ENCODE results near the gene SP5. TPM values are rescaled to one million over a fixed set of nuclear protein-coding genes. Genes with fewer than 3 reads are reported as not detected.

Gene SP5
- total and polyA plus RNA-seq, 2 of the 4 experiments (the other 2 are of a cell fraction), result not detected

GRCh38 chr2:170723446-170723958 lies 8.4 kb downstream of the SP5 start:
- WGBS, 2 experiments (ENCODE audit: extremely low coverage in 2 of 2, insufficient read length in 1 of 2), result no CpG with 5 or more reads among the region's 2 CpGs
- H2BK15ac ChIP-seq (ENCODE audit: low read depth, low read length), result no peak overlapping the region

More at GRCh38 chr2:170723446-170723958, 8.4 kb downstream of the SP5 start:
- CTCF ChIA-PET, result no interaction called here
- H3K56ac ChIP-seq (ENCODE audit: extremely low read depth, insufficient read depth, low read length), result no peak overlapping the region
- H3K18ac ChIP-seq (ENCODE audit: low read depth, low read length), result no peak overlapping the region
- no peaks in the 10 kb centered on the region for H3K4me1 ChIP-seq (ENCODE audit: control insufficient read depth, insufficient read depth, low read length)
- H4K91ac ChIP-seq (ENCODE audit: insufficient read depth, low read depth, low read length), result no peak overlapping the region
- intact Hi-C loops (cut with micrococcal nuclease), result no loop called here
- H3K4ac ChIP-seq (ENCODE audit: low read depth, low read length), result no peak overlapping the region
- H3K4me2 ChIP-seq (ENCODE audit: low read depth, low read length), result no peak overlapping the region
- POLR2A ChIA-PET (ENCODE audit: unreplicated experiment), result no interaction called here
- H2BK120ac ChIP-seq (ENCODE audit: low read depth, low read length), result no peak overlapping the region
- no peaks in the 10 kb centered on the region for H4K20me1 ChIP-seq (ENCODE audit: insufficient read depth, low read length)
- no peak overlapping the region for H2BK20ac ChIP-seq (ENCODE audit: low read depth, low read length)
- no peak overlapping the region for H4K5ac ChIP-seq (ENCODE audit: low read depth, low read length)
- H3K27ac ChIP-seq (ENCODE audit: insufficient read depth, low read length), result no peak overlapping the region
- no peak overlapping the region for H2AK9ac ChIP-seq (replicated peaks; ENCODE audit: low read depth, low read length, poor library complexity)
- no peaks in the 10 kb centered on the region for H3K79me1 ChIP-seq (ENCODE audit: low read depth in 1 of 2, low read length in 2 of 2)
- no peaks in the 10 kb centered on the region for H3K36me3 ChIP-seq (ENCODE audit: control insufficient read depth, insufficient read depth, low read length)
- no peak for TF ChIP-seq MAZ (IDR thresholded peaks at IDR 0.05; ENCODE audit: borderline replicate concordance, low read depth, low read length)
- TF ChIP-seq ELK1 (IDR thresholded peaks at IDR 0.05; ENCODE audit: borderline replicate concordance, low read depth, low read length), result no peak
- no peak for TF ChIP-seq RAD21 (IDR thresholded peaks at IDR 0.05; ENCODE audit: low read length)
- TF ChIP-seq SMC3 (IDR thresholded peaks at IDR 0.05; ENCODE audit: low read depth, low read length), result no peak
- TF ChIP-seq FOS (IDR thresholded peaks at IDR 0.05; ENCODE audit: low read depth, low read length), result no peak
- no peaks in the 10 kb centered on the region for H3K9me1 ChIP-seq (ENCODE audit: insufficient read depth, low read length)
- no peak overlapping the region for H3K14ac ChIP-seq (replicated peaks; ENCODE audit: low read depth, low read length)
- H2BK5ac ChIP-seq (ENCODE audit: low read depth, low read length, poor library complexity, severe bottlenecking), result no peak overlapping the region
- no peak overlapping the region for H3K23ac ChIP-seq (ENCODE audit: low read depth, low read length)
- H3K27me3 ChIP-seq (ENCODE audit: control insufficient read depth, insufficient read depth, low read length), result peaks cover 1% of the 10 kb centered on the region
- ATAC-seq (ENCODE audit: low read depth) (no peak), DNase-seq (no peak)
- in situ Hi-C loops (cut with MboI; ENCODE audit: low sequenced_read_pairs), result no loop called here
- dilution Hi-C loops (cut with HindIII; ENCODE audit: low sequenced_read_pairs, unreplicated experiment), result no loop called here
- H2AK5ac ChIP-seq (ENCODE audit: low read depth, low read length), result no peak overlapping the region
- no TSS peak for BruUV-seq (replicated peaks)
- H2AFZ ChIP-seq (replicated peaks; ENCODE audit: low read length, poor library complexity), result no peak overlapping the region
- H4K8ac ChIP-seq (ENCODE audit: low read depth in 2 of 2, low read length in 2 of 2), result no peak overlapping the region
- no peaks in the 10 kb centered on the region for H3K9me3 ChIP-seq (ENCODE audit: control insufficient read depth, insufficient read depth, low read length)
- no peak overlapping the region for H3K9ac ChIP-seq (ENCODE audit: low read depth, low read length)
- no peak overlapping the region for H3K4me3 ChIP-seq (ENCODE audit: insufficient read depth, low read depth, low read length)
